CD4-positive, alpha-beta T cell (primary cell): Measurements from ENCODE around the gene CCDC51. TPM values are rescaled to one million over a fixed set of nuclear protein-coding genes. Genes with fewer than 3 reads are reported as not detected.
"Not testable (repeated sequence)": the region's sequence is repeated elsewhere in the genome, so short reads cannot be mapped to it uniquely, and the experiment has no call there.

Source experiments
- ATAC-seq: fragments of 200-7000 bp; cut with Tn5 transposase; one replicate; pipeline ENCODE4 v1.10.0; 2022; ENCODE audit warnings: mild to moderate bottlenecking; ENCODE audit not compliant: poor library complexity
- CTCF ChIA-PET: fragments of 350-600 bp; sonication (Branson Sonifier 250); formaldehyde crosslinking; loops from one replicate; lab custom pipeline; 2021; ENCODE audit warnings: antibody characterized with exemption, inconsistent platforms; lab: Charles Lee
- POLR2A ChIA-PET: fragments of 350-600 bp; sonication (Branson Sonifier 250); formaldehyde crosslinking; loops from one replicate; lab custom pipeline; 2021; ENCODE audit warnings: antibody characterized with exemption, inconsistent platforms; lab: Charles Lee
- DNase-seq, 14 experiments: peaks; one replicate each; pipeline ENCODE4 v3.0.0-alpha.2; 2013 to 2020; ENCODE audit warnings: mixed read lengths in 2 of 14
- H3K27ac ChIP-seq, 2 donors: one replicate each; pipeline versions ENCODE4 v1.5.1 to v1.7.0; 2013; ENCODE audit warnings: low read length in 2 of 2, low read depth in 1 of 2, mild to moderate bottlenecking in 1 of 2
- H3K27me3 ChIP-seq, 2 experiments: 1 replicate in 1 of 2; 2 replicates in 1 of 2; pipeline versions ENCODE4 v1.6.1 to v1.7.0; 2013; ENCODE audit warnings: low read length in 2 of 2, control low read depth in 1 of 2, mild to moderate bottlenecking in 1 of 2, moderate library complexity in 1 of 2; ENCODE audit not compliant: insufficient read depth in 2 of 2, control insufficient read depth in 1 of 2
- H3K36me3 ChIP-seq: one replicate; pipeline ENCODE4 v1.6.1; 2013; ENCODE audit warnings: low read length, control low read depth; ENCODE audit not compliant: insufficient read depth
- H3K4me1 ChIP-seq: one replicate; pipeline ENCODE4 v1.6.1; 2013; ENCODE audit warnings: low read length, control low read depth; ENCODE audit not compliant: insufficient read depth
- H3K4me3 ChIP-seq: one replicate; pipeline ENCODE4 v1.5.1; 2013; ENCODE audit warnings: mild to moderate bottlenecking, low read length, moderate library complexity
- H3K9me3 ChIP-seq, 2 experiments: 1 replicate in 1 of 2; 2 replicates in 1 of 2; pipeline versions ENCODE4 v1.6.1 to v1.7.0; 2013; ENCODE audit warnings: low read length in 2 of 2, mild to moderate bottlenecking in 2 of 2, control low read depth in 1 of 2, moderate library complexity in 1 of 2; ENCODE audit not compliant: control insufficient read depth in 1 of 2, insufficient read depth in 1 of 2
- H3K27ac Mint-ChIP-seq: one replicate; pipeline ENCODE4 v1.8.0; 2020; ENCODE audit warnings: mixed read lengths
- H3K27me3 Mint-ChIP-seq: one replicate; pipeline ENCODE4 v1.8.0; 2021; ENCODE audit warnings: mixed read lengths
- H3K36me3 Mint-ChIP-seq: one replicate; pipeline ENCODE4 v1.8.0; 2021; ENCODE audit warnings: low read depth, mixed read lengths
- H3K4me1 Mint-ChIP-seq: one replicate; pipeline ENCODE4 v1.8.0; 2021; ENCODE audit warnings: low read depth, mixed read lengths
- H3K4me3 Mint-ChIP-seq: one replicate; pipeline ENCODE4 v1.8.0; 2020; ENCODE audit warnings: mild to moderate bottlenecking, mixed read lengths
- H3K9me3 Mint-ChIP-seq: one replicate; pipeline ENCODE4 v1.8.0; 2020; ENCODE audit warnings: mixed read lengths
- CTCF ChIP-seq: fragments of 200-600 bp; IDR thresholded peaks from one replicate; pipeline ENCODE4 v1.8.0; 2022; ENCODE audit warnings: antibody characterized with exemption, mild to moderate bottlenecking
- intact Hi-C, 2 experiments: fragments of 100-400 bp; cut with DNase I in 1 of 2; cut with micrococcal nuclease in 1 of 2; formaldehyde crosslinking; loops; one replicate each; pipeline versions ENCODE4 v1.15.1 to v1.9.0; 2023 to 2025; cut with DNase I, micrococcal nuclease
- polyA plus RNA-seq, 2 donors: library from polyadenylated mRNA; unstranded; fragments of 120-200 nt; gene quantifications; one replicate each; pipeline ENCODE4 v1.2.1, GENCODE V29; 2013
- total RNA-seq, 174 experiments: library from RNA in 2 of 174; stranded (reverse) in 2 of 174; gene quantifications; one replicate each; pipeline ENCODE4 v1.2.3 and lab custom pipeline; 2021 to 2026

CCDC51 gene
- total RNA-seq (1 to 10 TPM; 5.5 to 5.8 TPM), total RNA-seq (lab: John Stamatoyannopoulos, UW) (1.2 to 43.2 (median 5.9) reads per million in 172 experiments)
- polyA plus RNA-seq (2013, experiment 1 of 2): 6.4 TPM
- polyA plus RNA-seq (2013, experiment 2 of 2): 7.3 TPM

GRCh38 chr3:48439820-48440589 is at the start of gene CCDC51, which contains the start of gene TMA7:
Gene CCDC51 (minus strand): TSS chr3:48440119. CDS start chr3:48435128, 4,991 bp downstream.
Gene TMA7 (plus strand): TSS chr3:48440257. CDS start chr3:48440297, 40 bp downstream.
- Histone ChIP-seq H3K4me3 (peak within 1 kb of the TSS; percentile 57), H3K27ac (peak within 1 kb of the TSS; percentile 88 to 94), H3K4me1 (peaks cover 44% of the 10 kb centered on the region), H3K27me3 (no peaks in the 10 kb centered on the region), H3K9me3 (no peaks in the 10 kb centered on the region), H3K36me3 (peaks cover 29% of the 10 kb centered on the region)
- CTCF ChIA-PET: interaction anchor here (0.8 to 2.2 kb wide), 13 partner anchors 18 to 199 kb away, joined by 3 to 16 read pairs (median 4); partner anchors contain the start of gene ZNF589
- ATAC-seq (peak; percentile 91), DNase-seq (peak; percentile 95 to 99 (median 98))
- Mint-ChIP-seq H3K27ac (no peak within 1 kb of the TSS), H3K27me3 (no peaks in the 10 kb centered on the region), H3K4me1 (peaks cover 52% of the 10 kb centered on the region), H3K36me3 (peaks cover 47% of the 10 kb centered on the region), H3K4me3 (peak within 1 kb of the TSS; percentile 96), H3K9me3 (no peaks in the 10 kb centered on the region)
- no peak for TF ChIP-seq CTCF
- POLR2A ChIA-PET: interaction anchor here (0.6 to 2.8 kb wide), 28 partner anchors 8 to 277 kb away, joined by 3 to 55 read pairs (median 6); partner anchors contain the start of genes IP6K2, NME6, PFKFB4 and PLXNB1
- intact Hi-C loops: loop anchor here (1.0 to 5.0 kb wide), 6 partner anchors 33 to 658 kb away; partner anchors contain the start of gene SMARCC1 (in 1 of the 2)

- DNase-seq (no peak), ATAC-seq (no peak)
- no peaks in the 10 kb centered on the region for H3K27me3 ChIP-seq
- Mint-ChIP-seq H3K36me3 (no peaks in the 10 kb centered on the region), H3K4me3 (no peak overlapping the region), H3K27me3 (no peaks in the 10 kb centered on the region), H3K4me1 (no peaks in the 10 kb centered on the region), H3K27ac (no peak overlapping the region), H3K9me3 (no peaks in the 10 kb centered on the region)
- no peaks in the 10 kb centered on the region for H3K4me1 ChIP-seq
- no peaks in the 10 kb centered on the region for H3K9me3 ChIP-seq
- intact Hi-C loops: no loop called here
- CTCF ChIA-PET: no interaction called here
- POLR2A ChIA-PET: no interaction called here
- no peak overlapping the region for H3K27ac ChIP-seq
- no peak for TF ChIP-seq CTCF
- no peaks in the 10 kb centered on the region for H3K36me3 ChIP-seq
- no peak overlapping the region for H3K4me3 ChIP-seq
Observed at GRCh38 chr3:48486952-48487351, 47.0 kb upstream of the CCDC51 start.

GRCh38 chr3:48482822-48483221 is 42.9 kb upstream of the CCDC51 start:
- H3K36me3 ChIP-seq, DNase-seq, intact Hi-C loops, H3K27me3 ChIP-seq, H3K27me3 Mint-ChIP-seq, H3K9me3 ChIP-seq, H3K9me3 Mint-ChIP-seq, H3K36me3 Mint-ChIP-seq, H3K27ac Mint-ChIP-seq, ATAC-seq, H3K4me3 Mint-ChIP-seq, H3K27ac ChIP-seq, H3K4me3 ChIP-seq: not testable (repeated sequence)
- ChIA-PET CTCF (interaction anchor here (0.9 kb wide), 1 partner anchor 10 kb away, joined by 3 read pairs; no protein-coding TSS in a partner anchor), POLR2A (interaction anchor here (1.2 kb wide), 2 partner anchors 10 to 43 kb away, joined by 5 read pairs; partner anchors contain the start of genes CCDC51 and TMA7)
- H3K4me1 Mint-ChIP-seq: peaks cover 24% of the 10 kb centered on the region
- H3K4me1 ChIP-seq: peaks cover 28% of the 10 kb centered on the region

GRCh38 chr3:48480891-48481290 is 41.0 kb upstream of the CCDC51 start:
- ChIA-PET CTCF (interaction anchor here (1.3 kb wide), 1 partner anchor 45 kb away, joined by 4 read pairs; no protein-coding TSS in a partner anchor), POLR2A (interaction anchor here (0.7 kb wide), 1 partner anchor 8 kb away, joined by 3 read pairs; no protein-coding TSS in a partner anchor)
- H3K36me3 Mint-ChIP-seq, H3K4me3 ChIP-seq, H3K36me3 ChIP-seq, intact Hi-C loops, H3K27ac ChIP-seq, H3K9me3 ChIP-seq, H3K27me3 ChIP-seq, H3K27ac Mint-ChIP-seq, ATAC-seq, DNase-seq, H3K9me3 Mint-ChIP-seq, H3K27me3 Mint-ChIP-seq, H3K4me3 Mint-ChIP-seq: not testable (repeated sequence)
- H3K4me1 Mint-ChIP-seq: peaks cover 30% of the 10 kb centered on the region
- peaks cover 45% of the 10 kb centered on the region for H3K4me1 ChIP-seq
